ENCODE results near the gene TCF4.

DNA sequence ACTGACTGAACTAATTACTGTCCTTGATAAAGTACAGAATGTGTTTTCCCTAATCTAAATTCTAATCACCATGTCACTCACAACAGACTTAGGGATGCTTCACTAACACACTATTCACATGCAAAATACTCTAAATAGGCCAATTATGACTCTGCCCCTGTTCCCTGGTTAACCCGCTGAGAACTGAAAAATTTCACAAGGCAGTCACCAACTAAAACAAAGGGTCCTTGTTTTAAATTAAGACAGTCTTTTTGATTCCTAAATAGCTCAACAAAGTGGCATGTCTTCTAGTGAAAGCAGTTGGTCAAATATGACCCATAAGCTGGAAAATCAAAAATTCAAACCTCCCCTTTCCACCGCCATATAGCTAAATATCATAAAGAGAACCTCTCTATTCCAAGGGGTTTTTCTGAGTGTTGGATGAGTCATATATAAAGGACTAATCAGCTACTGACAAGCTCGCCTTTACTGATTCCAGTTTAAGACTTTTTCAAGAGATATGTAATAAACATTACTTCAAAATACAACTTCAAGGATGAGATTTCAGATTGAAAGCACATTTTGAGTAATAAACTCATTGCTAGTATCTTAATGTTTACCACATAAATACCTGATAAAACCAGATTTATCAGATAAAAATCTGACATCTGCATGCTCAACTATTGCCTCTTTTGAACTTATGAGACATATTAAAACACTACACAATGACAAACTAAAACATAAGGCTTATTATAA, 235.8 kb downstream of the TCF4 start:
- TF ChIP-seq CTCF (IDR thresholded peaks at IDR 0.05) (no peak), POLR2A (IDR thresholded peaks at IDR 0.05) (no peak)
